ENCODE results near the gene SORCS2. TPM values are rescaled to one million over a fixed set of nuclear protein-coding genes. Genes with fewer than 3 reads are reported as not detected.

SORCS2 gene
- polyA plus RNA-seq, 1 donor (not counting 4 experiments of a cell fraction or from before 2014, with no cell fraction given): 0.09 TPM

DNA sequence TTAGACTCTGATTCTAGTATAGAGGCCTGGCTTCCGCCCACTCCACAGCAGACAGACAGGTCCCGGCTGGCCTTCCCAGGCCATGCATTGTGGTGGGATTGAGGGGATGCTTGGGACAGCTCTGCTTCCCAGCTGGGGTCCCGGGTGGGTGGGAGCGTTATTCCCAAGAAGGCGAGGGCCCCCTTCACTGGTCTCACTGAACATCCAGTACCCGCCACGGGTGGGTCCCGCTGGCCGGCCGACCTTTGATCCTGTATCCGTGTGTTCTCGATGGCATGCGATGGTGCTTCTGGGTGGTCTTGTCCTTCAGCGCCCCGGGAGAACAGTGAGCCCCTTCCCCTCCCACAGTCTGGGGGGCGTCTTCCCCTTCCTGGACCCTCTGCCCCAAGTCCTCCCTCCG is 515.9 kb downstream of the SORCS2 start:
- FAIRE-seq (no peak), DNase-seq (ENCODE audit: low read depth, low spot score) (no peak)
- dilution Hi-C loops (cut with MboI; ENCODE audit: extremely low pct_ligation_motif_present, low sequenced_read_pairs): no loop called here

DNA sequence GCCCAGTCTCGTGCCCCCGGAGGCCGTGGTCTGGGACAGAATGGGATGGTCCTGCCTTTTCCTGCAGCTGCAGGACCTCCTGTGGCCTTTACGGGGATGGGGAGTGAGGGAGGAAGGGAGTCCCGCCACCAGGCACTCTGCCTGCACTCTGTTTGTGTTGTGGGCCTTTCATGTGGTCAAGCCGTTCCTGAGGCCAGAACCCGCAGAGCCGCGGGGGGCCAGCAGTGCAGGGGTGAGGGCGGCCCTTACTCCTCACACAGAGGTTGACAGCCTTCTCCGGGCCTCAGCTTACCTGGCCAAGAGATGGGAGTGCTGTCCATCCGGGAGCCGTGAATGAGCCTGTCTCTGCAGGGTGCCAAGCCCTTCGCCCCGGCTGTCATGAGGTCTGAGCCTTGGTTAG is 516.6 kb downstream of the SORCS2 start:
- Histone ChIP-seq H3K4me3 (ENCODE audit: control insufficient read depth in 2 of 3, extremely low read depth in 1 of 3, insufficient read depth in 2 of 3, low read depth in 1 of 3, low read length in 3 of 3) (no peak overlapping the region), H3K9me3 (ENCODE audit: control insufficient read depth, low read depth, low read length) (no peaks in the 10 kb centered on the region), H3K9ac (ENCODE audit: control insufficient read depth, extremely low read depth, insufficient read depth, low read length) (no peak overlapping the region), H3K36me3 (ENCODE audit: control insufficient read depth in 2 of 2, extremely low read depth in 1 of 2, insufficient read depth in 2 of 2, low read length in 2 of 2) (no peaks in the 10 kb centered on the region), H4K20me1 (ENCODE audit: control insufficient read depth, extremely low read depth, insufficient read depth, low read length) (no peaks in the 10 kb centered on the region), H3K9me1 (ENCODE audit: control insufficient read depth, extremely low read depth, insufficient read depth, low read length) (no peaks in the 10 kb centered on the region), H3K79me2 (ENCODE audit: control insufficient read depth, insufficient read depth, low read length) (no peaks in the 10 kb centered on the region), H3K27ac (ENCODE audit: control insufficient read depth, insufficient read depth, low read length) (no peak overlapping the region), H2AFZ (ENCODE audit: control insufficient read depth, low read length) (no peak overlapping the region), H3K4me2 (ENCODE audit: control insufficient read depth, extremely low read depth, insufficient read depth, low read depth, low read length) (no peak overlapping the region), H3K4me1 (ENCODE audit: control insufficient read depth, extremely low read depth, insufficient read depth, low read length) (no peaks in the 10 kb centered on the region), H3K27me3 (ENCODE audit: control insufficient read depth, extremely low read depth, insufficient read depth, low read length) (no peaks in the 10 kb centered on the region)
- dilution Hi-C loops (cut with MboI; ENCODE audit: extremely low pct_ligation_motif_present, low sequenced_read_pairs): no loop called here
- DNase-seq (ENCODE audit: low read depth, low spot score) (no peak), FAIRE-seq (no peak)
- TF ChIP-seq, protein P1, sequence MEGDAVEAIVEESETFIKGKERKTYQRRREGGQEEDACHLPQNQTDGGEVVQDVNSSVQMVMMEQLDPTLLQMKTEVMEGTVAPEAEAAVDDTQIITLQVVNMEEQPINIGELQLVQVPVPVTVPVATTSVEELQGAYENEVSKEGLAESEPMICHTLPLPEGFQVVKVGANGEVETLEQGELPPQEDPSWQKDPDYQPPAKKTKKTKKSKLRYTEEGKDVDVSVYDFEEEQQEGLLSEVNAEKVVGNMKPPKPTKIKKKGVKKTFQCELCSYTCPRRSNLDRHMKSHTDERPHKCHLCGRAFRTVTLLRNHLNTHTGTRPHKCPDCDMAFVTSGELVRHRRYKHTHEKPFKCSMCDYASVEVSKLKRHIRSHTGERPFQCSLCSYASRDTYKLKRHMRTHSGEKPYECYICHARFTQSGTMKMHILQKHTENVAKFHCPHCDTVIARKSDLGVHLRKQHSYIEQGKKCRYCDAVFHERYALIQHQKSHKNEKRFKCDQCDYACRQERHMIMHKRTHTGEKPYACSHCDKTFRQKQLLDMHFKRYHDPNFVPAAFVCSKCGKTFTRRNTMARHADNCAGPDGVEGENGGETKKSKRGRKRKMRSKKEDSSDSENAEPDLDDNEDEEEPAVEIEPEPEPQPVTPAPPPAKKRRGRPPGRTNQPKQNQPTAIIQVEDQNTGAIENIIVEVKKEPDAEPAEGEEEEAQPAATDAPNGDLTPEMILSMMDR (optimal IDR thresholded peaks at IDR 0.05 in 1 of 3, IDR thresholded peaks at IDR 0.05 in 1 of 3, conservative IDR thresholded peaks at IDR 0.05 in 1 of 3; ENCODE audit: extremely low read depth in 1 of 3, insufficient read depth in 2 of 3, low read length in 3 of 3): no peak
- TF ChIP-seq EZH2 (IDR thresholded peaks at IDR 0.05; ENCODE audit: low read length): no peak

More for the DNA sequence above, 515.9 kb downstream of the SORCS2 start:
- no peaks in the 10 kb centered on the region for H3K36me3 ChIP-seq (ENCODE audit: control insufficient read depth in 2 of 2, extremely low read depth in 1 of 2, insufficient read depth in 2 of 2, low read length in 2 of 2)
- H4K20me1 ChIP-seq (ENCODE audit: control insufficient read depth, extremely low read depth, insufficient read depth, low read length): no peaks in the 10 kb centered on the region
- H3K9me1 ChIP-seq (ENCODE audit: control insufficient read depth, extremely low read depth, insufficient read depth, low read length): no peaks in the 10 kb centered on the region
- H3K4me1 ChIP-seq (ENCODE audit: control insufficient read depth, extremely low read depth, insufficient read depth, low read length): no peaks in the 10 kb centered on the region
- no peaks in the 10 kb centered on the region for H3K79me2 ChIP-seq (ENCODE audit: control insufficient read depth, insufficient read depth, low read length)
- H2AFZ ChIP-seq (ENCODE audit: control insufficient read depth, low read length): no peak overlapping the region
- H3K9ac ChIP-seq (ENCODE audit: control insufficient read depth, extremely low read depth, insufficient read depth, low read length): no peak overlapping the region
- no peaks in the 10 kb centered on the region for H3K27me3 ChIP-seq (ENCODE audit: control insufficient read depth, extremely low read depth, insufficient read depth, low read length)
- H3K4me3 ChIP-seq (ENCODE audit: control insufficient read depth in 2 of 3, extremely low read depth in 1 of 3, insufficient read depth in 2 of 3, low read depth in 1 of 3, low read length in 3 of 3): no peak overlapping the region
- no peak overlapping the region for H3K4me2 ChIP-seq (ENCODE audit: control insufficient read depth, extremely low read depth, insufficient read depth, low read depth, low read length)
- no peaks in the 10 kb centered on the region for H3K9me3 ChIP-seq (ENCODE audit: control insufficient read depth, low read depth, low read length)
- TF ChIP-seq, protein P1 (optimal IDR thresholded peaks at IDR 0.05 in 1 of 3, IDR thresholded peaks at IDR 0.05 in 1 of 3, conservative IDR thresholded peaks at IDR 0.05 in 1 of 3; ENCODE audit: extremely low read depth in 1 of 3, insufficient read depth in 2 of 3, low read length in 3 of 3): no peak
- H3K27ac ChIP-seq (ENCODE audit: control insufficient read depth, insufficient read depth, low read length): no peak overlapping the region

Data from keratinocyte (primary cell).